ENCODE results near the gene SHTN1.

The SHTN1 gene, protein sequence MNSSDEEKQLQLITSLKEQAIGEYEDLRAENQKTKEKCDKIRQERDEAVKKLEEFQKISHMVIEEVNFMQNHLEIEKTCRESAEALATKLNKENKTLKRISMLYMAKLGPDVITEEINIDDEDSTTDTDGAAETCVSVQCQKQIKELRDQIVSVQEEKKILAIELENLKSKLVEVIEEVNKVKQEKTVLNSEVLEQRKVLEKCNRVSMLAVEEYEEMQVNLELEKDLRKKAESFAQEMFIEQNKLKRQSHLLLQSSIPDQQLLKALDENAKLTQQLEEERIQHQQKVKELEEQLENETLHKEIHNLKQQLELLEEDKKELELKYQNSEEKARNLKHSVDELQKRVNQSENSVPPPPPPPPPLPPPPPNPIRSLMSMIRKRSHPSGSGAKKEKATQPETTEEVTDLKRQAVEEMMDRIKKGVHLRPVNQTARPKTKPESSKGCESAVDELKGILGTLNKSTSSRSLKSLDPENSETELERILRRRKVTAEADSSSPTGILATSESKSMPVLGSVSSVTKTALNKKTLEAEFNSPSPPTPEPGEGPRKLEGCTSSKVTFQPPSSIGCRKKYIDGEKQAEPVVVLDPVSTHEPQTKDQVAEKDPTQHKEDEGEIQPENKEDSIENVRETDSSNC

GRCh38 chr10:117005026-117005526, at the start of gene SHTN1:
TSS of gene SHTN1 (minus strand) at chr10:117005187. CDS start at chr10:117005079, 108 bp downstream.
- no peak for DNase-seq (ENCODE audit: low read depth)

DNA sequence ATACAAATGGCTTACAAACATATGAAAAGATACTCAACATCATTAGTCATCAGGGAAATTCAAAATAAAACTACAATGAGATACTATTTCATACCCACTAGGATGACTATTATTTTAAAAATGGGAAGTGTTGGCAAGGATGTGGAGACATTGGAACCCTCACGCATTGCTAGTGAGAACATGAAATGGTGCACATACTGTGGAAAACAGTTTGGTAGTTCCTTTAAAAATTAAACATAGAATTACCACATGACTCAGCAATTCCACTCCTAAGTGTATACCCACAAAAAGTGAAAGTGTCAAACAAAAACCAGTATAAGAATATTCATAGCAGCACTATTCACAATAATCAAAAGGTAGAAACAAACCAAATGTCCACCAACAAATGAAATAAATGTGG, 48.5 kb upstream of the SHTN1 start:
- DNase-seq (ENCODE audit: low read depth), result no peak

GRCh38 chr10:117047947-117048346, 43.0 kb upstream of the SHTN1 start:
- no peak for DNase-seq (ENCODE audit: low read depth)

DNA sequence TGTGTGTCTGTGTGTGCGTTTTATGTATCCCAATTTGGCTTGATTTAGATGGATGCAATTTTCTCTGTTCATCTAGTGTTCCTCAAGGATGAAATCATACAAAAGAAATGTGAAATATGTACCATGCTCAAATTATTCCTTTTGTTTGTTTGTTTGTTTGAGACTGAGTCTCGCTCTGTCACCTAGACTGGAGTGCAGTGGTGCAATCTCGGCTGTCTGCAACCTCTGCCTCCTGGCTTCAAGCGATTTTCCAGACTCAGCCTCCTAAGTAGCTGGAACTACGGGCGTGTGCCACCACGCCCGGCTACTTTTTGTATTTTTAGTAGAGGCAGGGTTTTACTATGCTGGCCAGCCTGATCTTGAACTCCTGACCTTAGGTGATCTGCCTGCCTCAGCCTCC, 11.3 kb upstream of the SHTN1 start:
- DNase-seq (ENCODE audit: low read depth), result no peak

- no peak for DNase-seq (ENCODE audit: low read depth)
Observed at GRCh38 chr10:117014835-117015234, 9.8 kb upstream of the SHTN1 start.

- no peak for DNase-seq (ENCODE audit: low read depth)
Observed at GRCh38 chr10:117007080-117007479, 2.1 kb upstream of the SHTN1 start.

DNA sequence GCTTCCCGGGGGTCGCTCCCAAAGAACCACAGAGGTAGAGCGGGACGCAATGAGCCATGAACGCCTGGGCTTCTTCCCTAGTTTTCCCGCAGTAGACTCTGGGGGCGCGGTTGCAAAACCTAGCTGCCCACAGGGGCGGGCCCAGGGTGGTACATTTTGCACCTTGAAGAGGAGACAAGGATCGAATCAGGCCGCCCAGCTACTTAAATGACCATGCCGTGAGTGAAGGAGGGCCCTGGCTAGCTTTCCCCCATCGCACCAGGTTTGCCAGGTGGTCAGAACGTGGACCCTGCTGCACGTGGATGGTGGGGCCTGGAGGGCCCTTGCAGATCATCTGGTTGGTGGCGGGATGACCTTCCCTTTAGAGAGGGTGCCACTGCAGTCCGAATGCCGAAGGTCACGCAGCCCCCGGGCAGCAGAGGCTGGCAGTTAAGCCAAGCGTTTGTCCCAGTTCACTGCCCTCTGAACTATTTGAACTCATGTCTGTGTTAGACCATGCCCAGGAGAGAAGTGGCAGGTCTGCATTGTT, 604 bp upstream of the SHTN1 start:
- no peak for DNase-seq (ENCODE audit: low read depth)

DNA sequence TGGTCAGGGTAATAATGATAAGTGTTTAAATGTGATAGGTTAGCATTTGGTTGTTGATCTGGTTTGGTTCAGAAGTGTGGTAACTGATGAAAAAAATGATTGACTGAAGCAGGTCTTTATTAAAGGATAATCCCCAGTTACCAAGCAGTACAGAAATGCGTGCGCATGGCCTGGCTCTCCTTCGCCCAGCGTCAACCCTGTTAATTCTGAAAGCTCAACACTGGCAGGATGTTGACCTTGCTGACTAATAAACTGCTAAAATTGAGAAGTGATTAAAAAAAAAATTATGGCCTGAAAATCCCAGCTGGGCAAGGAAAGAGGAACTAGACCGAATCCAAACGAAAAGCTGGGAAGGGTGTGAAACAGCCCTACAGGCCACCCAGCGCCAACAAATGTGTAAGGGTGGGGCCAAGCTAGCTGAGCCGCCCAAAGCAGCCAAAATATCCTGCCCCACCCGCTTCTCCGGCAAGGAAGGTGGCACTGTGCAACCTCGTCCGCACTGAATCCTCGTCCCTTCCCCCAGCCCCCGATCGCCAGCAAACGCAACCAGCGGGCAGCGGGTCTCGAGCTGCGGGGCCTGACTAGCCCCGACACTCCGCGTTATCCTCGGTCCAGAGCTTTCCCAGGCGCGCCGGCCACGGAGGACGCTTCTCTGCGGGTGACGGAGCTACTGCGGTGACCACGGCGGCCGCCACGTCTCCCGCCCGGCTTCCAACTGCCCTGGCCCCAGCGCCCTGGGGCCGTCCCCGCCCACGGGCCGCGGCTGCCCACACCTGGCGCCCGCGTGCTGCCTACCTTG, 561 bp downstream of the SHTN1 start:
- DNase-seq (ENCODE audit: low read depth), result no peak

DNA sequence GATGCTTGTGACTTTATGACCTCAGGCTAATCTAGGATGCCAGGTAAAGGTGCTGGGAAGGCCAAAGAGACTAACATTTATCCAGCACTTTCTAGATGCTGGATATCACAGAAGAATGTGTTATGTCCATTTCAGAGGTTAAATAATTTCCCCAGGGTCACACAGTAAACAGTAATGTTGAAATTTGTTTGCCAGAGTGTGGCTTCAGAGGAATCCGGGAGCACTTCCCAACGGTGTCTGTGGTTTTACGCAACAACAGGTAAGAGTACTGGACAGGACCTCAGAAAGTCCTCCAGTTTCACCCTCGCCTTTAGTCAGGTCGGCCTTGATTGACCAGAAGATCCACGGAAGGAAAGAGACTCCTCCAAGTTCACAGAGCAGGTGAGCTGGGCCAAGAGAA, 1.7 kb downstream of the SHTN1 start:
- no peak for DNase-seq (ENCODE audit: low read depth)

GRCh38 chr10:117002206-117002605, 2.8 kb downstream of the SHTN1 start:
- DNase-seq (ENCODE audit: low read depth), result no peak

GRCh38 chr10:117001144-117001543, 3.8 kb downstream of the SHTN1 start:
- DNase-seq (ENCODE audit: low read depth), result no peak

GRCh38 chr10:117000580-117000979, 4.4 kb downstream of the SHTN1 start:
- no peak for DNase-seq (ENCODE audit: low read depth)

- no peak for DNase-seq (ENCODE audit: low read depth)
Observed at GRCh38 chr10:116998172-116998571, 6.8 kb downstream of the SHTN1 start.

DNA sequence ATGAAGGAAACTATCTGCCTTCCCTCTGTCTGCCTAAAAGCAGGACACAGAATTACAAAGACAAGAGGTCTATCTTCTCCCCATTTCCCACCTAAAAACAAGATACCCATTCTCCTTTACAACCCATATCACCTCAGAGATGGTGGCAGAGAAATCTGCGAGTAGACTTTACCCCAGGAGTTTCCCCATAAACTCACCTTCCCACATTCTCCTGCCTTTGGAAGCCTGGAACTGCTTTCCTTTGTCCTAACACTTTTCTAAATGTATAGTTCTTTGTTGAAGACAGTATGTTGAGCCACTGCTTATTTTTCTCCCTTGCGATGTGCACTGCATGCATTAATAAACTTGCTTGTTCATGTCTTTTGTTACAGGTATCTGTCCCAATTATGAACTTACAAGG, 8.0 kb downstream of the SHTN1 start:
- DNase-seq (ENCODE audit: low read depth), result no peak

- no peak for DNase-seq (ENCODE audit: low read depth)
Observed at GRCh38 chr10:116995648-116996047, 9.3 kb downstream of the SHTN1 start.

GRCh38 chr10:116994113-116994890, 10.7 kb downstream of the SHTN1 start:
- no peak for DNase-seq (ENCODE audit: low read depth)

DNA sequence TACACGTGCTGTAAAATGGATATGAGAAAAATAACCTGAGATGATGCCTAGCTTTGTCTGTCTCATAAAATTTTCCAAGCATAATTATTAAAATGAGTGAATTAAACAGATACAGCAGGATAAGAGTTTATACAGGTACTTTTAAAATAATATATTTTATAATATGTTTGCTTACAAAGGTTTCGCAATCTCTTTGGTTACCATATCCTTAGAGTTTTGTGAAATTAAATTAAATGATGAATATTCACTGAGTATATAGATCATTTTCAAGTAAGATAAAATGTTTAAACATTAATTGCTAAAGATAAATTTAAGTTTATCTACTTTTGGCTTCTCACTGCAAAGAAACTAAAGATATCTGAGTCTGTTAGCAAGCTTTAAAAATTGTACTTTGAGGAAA, 11.4 kb downstream of the SHTN1 start:
- no peak for DNase-seq (ENCODE audit: low read depth)

DNA sequence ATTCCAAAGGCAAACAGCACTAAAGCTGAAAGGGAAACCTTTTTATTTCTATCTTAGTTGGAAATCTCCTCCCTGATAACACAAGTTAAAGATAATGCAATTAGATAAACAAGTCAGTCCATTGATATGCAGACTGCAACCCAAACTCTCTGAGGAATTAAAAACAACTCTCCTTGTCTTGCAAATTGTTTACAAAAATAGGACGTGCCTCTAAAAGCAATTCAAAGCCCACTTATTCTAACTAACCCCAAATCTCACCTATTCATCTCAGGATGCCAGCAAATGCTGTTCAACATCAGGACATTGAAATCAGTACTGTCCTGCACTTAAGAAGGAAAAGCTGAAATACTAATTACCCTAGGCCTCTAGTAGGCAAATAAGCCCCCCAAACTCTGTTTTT, 12.8 kb downstream of the SHTN1 start:
- no peak for DNase-seq (ENCODE audit: low read depth)

GRCh38 chr10:116990276-116990800, 14.6 kb downstream of the SHTN1 start:
- DNase-seq (ENCODE audit: low read depth), result no peak

DNA sequence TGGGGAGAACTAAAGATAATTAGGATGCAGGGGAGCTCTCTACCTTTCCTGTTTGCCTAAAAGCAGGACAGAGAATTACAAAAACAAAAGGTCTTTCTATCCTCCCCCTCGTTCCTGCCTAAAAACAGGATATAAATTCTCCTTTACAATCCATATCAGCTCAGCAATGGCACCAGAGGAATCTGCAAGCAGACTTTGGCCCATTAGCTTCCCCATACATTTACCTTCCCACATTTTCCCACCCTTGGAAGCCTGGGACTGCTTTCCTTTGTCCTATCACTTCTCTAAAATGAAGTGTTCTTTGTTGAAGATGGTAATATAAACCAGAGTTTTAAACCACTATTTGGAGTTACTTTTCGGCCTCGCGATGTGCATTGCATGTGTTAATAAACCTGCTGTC, 15.5 kb downstream of the SHTN1 start:
- no peak for DNase-seq (ENCODE audit: low read depth)

DNA sequence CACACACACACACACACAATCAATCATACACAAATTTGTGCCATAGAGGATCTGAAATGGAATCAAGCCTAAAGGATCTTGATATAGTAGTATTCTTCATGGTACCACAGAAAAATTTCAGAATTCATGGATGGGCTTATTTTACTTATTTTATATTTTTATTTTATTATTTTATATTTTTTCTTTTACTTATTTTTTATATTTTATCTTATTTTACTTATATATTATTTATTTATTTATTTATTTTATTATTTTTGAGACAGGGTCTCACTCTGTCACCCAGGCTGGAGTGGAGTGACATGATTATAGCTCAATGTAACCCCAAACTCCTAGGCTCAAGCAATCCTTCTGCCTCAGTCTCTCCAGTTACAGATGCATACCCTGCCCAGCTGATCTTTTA, 16.7 kb downstream of the SHTN1 start:
- DNase-seq (ENCODE audit: low read depth), result no peak
